HepG2 (cell line): Measurements from ENCODE around the gene SLC50A1.

Experiments used
- POLR2AphosphoS5 ChIP-seq: IDR thresholded peaks from 2 replicates; pipeline ENCODE4 v1.6.1; 2012; ENCODE audit warnings: low read depth, low read length
- ZZZ3 ChIP-seq: sonication (generic); formaldehyde crosslinking; IDR thresholded peaks from 2 replicates; pipeline ENCODE4 v1.4.0; 2020; ENCODE audit warnings: missing genetic modification reagents, mild to moderate bottlenecking, borderline replicate concordance

DNA sequence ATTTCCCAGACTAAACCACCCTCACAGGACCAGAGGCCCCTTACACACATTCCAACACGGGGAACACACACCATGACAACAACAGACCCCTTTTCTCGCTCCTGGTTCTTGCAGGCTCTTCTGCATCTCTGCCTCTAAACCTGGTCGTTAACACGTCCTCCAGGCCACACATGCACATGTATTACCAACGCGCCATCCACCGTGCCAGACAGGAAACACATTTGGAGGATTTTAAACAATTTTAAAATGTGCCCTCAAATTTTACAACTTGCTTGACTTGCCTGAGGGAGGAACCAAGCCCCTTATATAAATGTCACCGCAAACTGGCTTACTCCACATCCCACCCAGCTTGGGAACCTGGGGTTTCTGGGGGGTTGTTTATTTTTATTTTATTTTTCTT lies 24.8 kb upstream of the SLC50A1 start:
- no peak for TF ChIP-seq POLR2AphosphoS5
- TF ChIP-seq ZZZ3 (CRISPR knock-in tag) = no peak
